TTC549 (cell line): ENCODE data around the gene MFRP.
"Not testable (repeated sequence)": the region's sequence is repeated elsewhere in the genome, so short reads cannot be mapped to it uniquely, and the experiment has no call there.

Experiments used
- FAIRE-seq: peaks from 2 replicates; lab custom pipeline; 2012; peaks lifted over from hg19 to GRCh38; lab: Jason Lieb, UNC

The MFRP gene

DNA sequence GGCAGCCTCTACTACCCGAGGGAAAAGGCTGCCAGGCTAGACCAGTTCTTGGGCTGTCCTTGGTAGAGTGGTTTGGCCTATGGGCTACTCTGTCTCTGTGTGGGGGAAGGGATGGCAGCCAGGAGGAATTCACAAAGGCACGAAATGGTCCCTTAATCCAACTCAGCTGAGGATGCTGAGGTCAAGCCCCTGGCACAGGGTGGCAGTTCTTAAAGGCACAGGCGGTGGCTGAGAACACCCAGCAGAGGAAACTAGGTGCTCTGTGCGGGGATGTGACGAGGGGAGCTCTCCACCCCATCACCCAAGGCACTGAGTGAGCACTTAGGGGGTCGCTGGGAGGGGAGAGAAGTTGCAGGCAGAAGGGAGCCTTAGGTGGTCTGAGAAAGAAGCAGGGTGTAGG is at the start of gene MFRP:
Gene MFRP, minus strand, starts transcription at position 101 of the 400 bp plus-strand sequence. CDS start 192 bp downstream, outside the sequence.
- FAIRE-seq = no peak

DNA sequence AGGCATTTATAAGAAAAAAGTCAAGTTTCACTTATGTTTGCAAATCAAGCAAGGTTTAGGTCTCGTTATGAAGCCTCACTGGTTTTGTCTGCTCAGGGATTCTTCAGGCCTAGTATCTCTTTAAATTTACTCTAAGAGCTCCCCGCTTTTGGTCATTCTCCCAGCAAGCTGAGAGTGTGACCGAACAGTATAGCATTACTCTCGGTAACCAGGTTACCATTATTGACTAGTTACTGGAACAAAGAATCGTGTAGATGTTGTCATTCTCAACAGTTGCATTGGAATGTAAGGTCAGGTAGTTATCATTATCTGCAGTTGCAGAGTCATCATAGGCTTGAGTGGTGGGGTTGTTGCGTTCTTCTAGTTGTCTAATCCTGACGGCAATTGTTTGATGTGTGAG is 44.8 kb upstream of the MFRP start:
- no peak for FAIRE-seq

DNA sequence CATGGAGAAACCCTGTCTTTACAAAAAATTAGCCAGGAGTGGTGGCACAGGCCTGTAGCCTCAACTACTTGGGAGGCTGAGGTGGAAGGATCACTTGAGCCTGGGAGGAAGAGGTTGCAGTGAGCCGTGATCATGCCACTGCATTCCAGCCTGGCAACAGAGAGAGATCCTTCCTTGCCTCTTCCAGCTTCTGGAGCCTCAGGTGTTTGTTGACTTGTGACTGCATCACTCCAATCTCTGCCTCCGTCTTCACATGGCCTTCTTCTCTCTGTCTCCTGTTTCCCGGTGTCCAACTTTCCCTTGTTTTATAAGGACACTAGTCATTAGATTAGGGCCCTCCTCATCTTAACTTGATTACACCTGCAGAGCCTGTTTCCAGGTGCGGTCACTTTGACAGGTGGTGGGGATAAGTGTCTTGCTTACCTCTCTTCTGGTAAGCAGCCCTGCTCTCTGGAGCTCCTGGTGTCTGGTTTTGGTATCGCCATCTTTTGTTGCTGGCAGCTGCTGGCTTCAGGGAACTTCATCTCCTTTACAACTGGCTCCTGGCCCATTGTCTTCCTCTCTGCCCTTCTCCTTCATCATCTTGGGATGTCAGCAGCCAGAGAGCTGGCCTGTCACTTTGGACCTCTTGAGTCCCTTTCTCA is 43.2 kb upstream of the MFRP start:
- FAIRE-seq = no peak

DNA sequence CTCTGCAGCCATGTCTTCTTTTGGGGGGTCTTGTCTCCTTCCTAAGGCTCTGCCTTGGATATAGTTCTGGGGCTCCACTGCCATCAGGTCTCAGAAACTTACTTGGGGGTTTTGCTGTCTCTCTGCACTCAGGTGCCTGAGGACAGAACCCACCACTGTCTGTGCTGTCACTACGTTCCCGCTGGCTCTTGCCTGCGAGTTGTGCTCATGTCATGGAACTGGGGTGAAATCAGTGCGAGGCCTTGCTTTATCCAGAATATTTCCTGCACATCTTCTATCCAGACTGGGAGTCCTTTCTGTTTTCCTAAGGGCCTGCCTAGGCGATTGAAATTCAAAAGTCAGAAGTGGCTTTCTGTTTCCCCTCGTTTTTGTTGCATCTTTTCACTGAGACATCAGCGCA is 41.6 kb upstream of the MFRP start:
- no peak for FAIRE-seq

DNA sequence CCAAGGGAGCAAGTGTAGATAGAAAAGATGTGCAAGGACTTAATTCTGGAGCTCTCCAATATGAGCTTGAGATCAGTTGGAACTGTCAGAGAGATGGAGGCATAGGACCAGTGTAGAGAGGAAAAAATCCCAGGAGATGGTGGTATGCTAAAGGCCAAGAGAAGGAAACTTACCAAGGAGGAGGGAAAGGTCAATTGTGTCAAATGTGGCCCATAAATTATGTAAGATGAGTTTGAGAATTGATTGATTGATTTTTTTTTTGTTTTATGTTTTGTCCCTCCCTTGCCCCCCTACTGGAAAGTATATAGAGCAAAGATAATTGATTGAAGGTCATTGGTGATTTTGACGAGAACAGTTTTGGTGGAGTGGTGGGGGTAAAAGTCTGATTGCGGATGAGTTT is 37.8 kb upstream of the MFRP start:
- no peak for FAIRE-seq

DNA sequence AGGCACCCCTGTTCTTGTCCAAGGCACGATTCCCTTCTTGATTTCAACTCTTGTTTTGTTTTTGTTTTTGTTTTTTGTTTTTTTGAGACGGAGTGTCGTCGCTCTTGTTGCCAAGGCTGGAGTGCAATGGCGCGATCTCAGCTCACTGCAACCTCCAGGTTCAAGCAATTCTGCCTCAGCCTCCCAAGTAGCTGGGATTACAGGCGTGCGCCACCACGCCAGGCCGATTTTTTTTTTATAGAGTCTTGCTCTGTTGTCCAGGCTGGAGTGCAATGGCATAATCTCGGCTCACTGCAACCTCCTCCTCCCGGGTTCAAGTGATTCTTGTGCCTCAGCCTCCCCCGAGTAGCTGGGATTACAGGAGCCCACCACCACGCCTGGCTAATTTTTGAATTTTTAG is 36.0 kb upstream of the MFRP start:
- FAIRE-seq = not testable (repeated sequence)

DNA sequence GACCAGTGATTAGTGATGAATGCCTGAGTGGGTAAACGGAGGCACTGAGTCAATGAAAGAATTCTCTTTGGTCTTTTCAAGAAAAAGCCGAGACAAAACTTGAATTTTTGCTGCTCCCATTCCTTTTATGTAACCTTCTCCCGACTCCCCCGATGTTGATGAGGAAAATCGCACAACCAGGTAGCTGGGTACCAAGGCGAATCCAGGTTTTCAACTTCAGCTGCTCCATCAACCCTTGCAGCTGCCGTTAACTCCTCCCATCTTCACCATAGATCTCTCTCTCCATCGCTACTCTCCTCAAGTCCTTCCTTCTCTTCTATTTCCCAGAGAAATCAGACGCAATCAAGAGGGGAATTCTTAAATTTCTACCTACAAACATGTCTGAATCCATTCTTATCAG is 35.6 kb upstream of the MFRP start:
- FAIRE-seq = no peak

DNA sequence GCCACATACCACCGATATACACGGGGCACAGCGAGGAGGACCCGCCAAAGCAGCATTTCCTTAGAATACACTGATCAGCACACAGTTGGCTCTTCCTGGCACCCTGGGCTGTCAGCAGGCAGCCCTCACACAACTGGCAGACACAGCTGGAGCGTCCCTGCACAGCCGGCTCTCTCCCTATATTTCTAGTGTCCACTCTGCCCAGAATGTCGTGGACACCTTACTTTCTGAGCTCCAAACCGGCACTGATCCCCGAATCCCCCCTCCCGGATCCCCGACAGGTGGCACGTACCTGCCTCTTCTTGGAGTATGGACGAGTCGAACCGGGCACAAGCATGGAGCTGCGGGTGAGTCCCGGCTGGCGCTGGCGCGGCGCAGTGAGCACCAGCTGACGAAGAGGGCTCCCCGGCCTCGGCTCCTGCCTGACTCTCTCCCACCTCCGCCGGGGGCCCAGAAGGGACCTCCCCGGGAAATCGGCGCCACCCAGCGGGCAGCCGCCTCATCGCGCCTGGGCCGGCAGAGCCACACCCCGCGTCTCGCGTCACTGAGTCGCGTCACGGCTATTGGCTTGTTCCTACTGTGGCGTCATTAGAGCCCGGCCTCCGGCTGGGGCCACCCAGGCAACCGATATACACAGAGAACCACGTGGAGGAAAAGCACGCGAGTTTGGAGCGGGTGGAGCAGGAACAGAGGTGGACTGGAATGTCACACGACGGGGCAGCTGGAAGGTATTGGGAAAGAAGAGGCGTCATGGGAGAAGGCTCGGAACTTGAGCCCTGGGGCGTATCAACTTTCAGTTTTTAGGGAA is 34.9 kb upstream of the MFRP start, which contains the start of gene USP2:
Gene USP2, minus strand, starts transcription at position 510 of the 808 bp plus-strand sequence. CDS start 8,210 bp downstream, outside the sequence.
- peak; percentile 77 for FAIRE-seq

DNA sequence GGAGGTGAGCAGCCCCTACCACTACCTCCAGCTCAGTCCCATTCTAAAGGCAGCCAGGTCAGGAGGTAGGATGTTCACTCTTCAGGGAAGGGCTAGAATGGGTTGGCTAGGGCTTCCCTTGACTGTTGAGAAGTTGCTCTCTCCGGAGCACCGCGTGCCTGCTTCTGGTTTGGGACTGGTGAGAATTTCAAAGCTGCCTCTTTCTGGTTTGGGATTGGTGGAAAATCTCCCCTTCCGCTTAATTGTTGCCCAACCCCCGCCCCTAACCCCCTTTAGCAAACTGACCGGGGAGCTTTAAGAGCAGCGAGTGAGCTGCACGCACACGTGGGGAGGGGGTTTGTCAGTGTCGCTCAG is 34.3 kb upstream of the MFRP start:
- FAIRE-seq = no peak

DNA sequence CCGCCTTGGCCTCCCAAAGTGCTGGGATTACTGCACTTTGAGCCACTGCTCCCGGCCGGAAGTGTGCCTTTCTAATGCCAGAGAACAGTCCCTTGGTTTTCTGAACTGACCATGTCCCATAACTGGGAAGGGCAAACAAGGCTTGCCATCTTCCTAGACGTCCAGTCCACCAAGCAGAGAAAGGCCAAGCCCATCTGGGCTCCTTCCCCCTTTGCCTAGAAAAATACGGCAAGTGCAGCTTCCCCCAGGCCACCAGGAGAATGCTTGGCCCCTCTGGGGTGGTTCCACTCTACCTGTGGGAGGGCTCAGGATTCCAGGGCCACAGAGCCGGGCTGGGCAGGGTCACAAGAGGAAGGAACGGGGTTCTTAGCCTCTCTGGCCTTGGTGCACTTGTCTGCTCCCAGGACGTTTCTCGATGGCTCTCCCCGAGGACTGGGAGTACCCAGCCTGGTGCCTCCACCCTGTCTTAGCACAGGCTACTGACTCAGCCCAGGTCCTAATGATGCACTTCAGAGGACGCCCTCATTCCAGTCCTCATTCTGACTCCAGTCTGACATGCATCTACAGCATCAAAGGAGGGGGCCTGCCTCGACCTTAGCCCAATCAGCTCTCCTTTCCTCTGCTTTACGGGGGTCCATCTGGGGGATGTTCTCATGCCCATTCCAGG is 33.8 kb upstream of the MFRP start:
- no peak for FAIRE-seq

DNA sequence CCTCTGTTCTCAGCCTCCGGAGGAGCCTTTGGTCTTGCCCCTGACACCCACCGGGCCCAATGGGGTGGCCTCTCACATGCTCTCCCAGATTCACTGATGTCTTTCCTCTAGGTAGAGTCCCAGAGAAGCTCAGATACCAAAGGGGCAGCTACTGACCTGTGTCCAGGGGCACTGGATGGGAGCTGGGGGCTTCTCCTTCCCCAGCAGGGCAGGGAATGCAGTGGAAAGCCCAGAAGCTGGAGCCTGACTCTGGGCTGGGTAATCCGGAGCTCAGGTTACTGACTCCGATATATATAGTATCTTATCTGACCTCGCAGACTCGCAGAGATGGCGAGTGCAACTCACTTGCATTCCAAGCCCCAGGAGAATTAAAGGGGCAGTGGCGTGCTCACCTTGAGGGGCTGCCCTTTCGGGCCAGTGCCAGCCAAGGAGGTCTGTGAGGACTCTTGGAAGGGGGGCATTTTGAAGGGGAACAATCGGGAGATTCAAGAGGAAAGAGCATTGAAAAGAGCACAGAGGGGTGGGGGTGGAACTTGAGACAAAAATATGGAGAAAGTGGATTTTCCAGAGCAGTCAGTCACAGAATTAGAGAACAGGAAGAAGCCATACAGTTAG is 32.5 kb upstream of the MFRP start:
- FAIRE-seq = no peak

DNA sequence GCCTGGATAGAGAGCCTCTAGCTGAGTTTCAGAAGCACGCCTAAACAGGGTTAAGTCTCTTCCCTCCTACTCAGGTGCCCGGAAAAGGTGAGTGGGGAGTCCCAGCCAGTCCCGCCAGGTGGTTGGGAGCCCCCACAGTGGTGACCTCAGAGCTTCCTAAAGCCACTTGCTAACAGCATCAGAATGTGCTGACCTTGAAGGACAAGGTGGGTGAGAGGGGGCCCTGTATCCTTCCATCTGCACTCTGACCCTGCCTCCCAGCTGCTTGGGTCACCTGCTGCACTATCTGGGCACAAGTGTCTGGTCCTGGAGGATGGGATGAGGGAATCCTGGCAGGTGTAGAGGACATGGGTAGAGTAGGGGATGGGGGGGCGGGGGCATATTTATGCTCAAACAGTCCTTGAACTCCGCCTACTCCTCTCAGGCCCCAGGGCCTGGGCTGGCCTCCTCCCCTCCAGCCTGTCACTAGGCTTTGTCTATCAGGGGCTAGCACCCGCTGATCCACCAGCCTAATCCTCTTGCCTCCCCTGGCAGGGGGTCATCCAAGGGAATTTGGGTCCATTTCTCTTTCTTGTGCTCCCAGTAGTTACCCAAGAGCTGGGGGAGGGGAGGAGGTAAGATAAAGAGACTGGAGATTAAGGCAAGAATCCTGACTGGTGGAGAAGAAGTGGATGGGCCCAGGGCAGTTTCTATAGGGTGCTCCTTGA is 31.6 kb upstream of the MFRP start:
- FAIRE-seq = no peak

DNA sequence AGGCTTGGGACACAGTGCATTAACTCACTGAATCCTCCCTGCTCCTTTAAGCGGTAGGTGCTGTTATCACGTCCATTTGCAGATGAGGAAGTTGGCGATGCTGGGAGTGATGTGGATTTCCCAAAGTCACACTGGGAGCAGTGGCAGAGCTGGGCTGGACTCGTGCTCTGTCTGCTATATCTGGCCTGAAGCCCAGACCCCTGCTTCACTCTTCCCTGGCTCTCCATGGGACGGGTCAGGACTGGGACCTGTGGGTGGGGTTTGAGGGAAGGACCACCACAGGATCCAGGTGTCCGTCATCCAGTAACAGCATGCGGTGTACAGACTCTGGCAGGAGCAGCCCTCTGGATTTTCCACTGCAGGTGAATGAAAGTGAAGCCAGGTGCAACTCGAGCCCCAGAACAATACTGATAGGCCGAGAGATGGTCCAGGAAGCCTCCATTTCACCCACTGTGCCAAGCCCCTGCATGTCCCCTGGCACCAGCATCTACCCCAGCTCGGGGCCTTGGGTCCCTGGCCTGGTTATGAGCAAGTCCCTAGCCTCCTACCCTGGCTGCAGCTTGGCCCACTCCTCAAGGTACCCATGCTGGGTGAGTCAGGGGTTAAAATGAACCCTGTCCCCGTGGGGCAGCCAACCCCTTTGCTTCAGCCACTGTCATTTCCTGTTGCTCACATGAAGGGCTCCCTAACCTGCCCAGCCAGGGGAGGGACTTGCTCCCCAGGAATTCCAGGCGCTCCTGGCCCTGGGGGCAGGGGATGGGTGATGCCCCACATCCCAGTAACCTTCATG is 30.8 kb upstream of the MFRP start:
- no peak for FAIRE-seq

DNA sequence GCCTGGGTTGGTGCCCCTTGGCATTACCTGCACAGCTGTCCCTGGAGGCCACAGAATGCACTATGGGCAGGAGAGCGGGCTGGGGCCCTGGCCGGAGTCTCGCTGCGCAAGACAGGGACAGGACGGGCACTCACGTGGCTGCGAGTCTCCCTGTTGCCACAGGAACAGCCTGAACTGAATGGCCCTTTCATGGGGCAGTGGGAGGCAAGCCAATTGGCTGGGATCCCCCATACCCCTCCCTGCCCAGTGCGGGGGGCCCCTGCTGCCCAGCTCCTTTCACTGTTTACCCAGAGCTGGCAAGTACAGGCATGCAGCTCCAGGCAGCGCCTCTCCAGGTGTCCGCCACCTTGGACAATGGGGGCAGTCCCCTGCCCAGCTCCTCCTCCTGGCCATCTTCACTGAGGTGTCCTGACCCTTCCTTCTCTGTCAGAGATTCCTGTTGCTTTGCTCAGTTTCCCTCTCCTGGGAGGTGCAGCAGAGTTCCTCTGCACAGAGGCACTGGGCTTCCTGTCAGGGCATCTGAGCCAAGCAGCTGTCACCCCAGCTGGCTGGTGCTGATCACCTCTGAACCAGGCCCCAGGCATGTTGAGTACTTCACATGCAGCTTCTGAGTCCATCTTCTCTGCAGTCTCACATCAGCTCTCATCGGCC is 29.8 kb upstream of the MFRP start:
- no peak for FAIRE-seq

DNA sequence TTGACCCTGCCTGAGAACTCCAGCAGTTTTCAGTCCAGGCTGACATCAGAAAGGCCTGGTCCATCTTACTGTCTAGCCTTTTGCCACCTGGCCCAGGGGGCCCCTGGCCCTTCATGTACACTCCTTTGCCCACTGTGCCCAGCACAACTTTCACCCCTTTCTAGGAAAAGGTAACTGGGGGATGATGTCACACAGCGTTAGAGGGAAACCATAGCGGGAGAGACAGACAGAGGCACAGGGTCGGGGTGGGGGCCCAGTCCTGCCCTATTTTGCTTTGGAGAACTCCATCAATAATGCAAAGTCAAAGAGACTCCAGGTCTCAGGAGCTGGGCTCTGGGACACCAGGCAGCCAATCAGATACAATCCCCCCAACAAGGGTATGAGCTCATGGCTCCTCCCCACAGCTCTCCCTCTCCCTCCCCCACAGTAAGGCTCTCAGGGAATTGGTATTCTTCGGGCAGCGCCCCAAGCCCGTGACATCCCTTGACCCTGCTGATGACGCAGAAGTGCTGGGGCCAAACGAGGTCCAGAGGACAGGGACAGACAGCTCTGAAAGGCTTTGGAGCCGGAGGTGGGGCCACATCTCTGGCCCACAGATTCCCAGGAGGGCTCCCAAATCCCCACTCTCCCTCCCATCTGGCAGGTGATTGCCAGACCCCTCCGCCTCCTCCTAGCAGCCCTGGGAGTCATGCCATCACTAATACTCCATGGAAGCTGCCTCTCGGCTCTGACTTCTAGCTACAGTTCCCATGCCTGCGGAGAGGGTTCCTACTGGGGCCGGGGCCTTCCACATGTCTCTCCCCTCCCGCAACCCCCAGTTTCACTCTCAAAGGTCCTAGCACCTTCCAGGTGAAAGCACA is 29.1 kb upstream of the MFRP start:
- FAIRE-seq = no peak

DNA sequence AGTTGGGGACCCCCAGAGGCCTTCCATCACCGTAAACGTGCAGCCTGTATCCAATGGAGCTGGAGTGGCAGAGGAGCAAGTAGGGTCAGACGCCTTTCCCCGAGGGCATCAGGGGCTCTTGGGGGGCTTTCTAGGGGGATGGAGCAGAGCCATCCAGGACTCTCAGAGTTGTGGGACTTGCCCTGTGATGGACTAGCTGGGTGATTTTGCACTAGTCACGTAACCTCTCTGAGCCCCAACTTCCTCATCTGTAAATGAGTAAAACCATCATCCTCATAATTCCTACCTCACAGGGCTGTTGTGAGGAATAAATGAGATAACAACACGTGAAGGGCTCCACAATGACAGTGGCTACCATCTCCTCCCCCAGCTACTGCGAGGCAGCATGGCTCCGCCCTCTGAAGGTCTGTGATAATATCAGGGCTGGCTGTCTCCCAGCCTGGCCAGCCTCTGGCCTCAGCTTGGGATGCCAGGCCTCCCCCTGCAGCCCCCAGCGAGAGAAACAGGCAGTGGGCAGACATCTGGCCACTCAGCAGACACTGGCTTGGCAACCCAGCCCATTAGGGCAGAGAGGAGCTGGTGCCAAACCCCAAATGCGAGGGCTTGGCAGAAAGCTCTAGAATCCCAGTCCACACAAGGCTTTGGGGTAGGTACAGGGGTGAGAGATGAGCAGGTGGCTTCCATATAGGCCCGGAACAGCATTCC is 28.3 kb upstream of the MFRP start:
- no peak for FAIRE-seq

DNA sequence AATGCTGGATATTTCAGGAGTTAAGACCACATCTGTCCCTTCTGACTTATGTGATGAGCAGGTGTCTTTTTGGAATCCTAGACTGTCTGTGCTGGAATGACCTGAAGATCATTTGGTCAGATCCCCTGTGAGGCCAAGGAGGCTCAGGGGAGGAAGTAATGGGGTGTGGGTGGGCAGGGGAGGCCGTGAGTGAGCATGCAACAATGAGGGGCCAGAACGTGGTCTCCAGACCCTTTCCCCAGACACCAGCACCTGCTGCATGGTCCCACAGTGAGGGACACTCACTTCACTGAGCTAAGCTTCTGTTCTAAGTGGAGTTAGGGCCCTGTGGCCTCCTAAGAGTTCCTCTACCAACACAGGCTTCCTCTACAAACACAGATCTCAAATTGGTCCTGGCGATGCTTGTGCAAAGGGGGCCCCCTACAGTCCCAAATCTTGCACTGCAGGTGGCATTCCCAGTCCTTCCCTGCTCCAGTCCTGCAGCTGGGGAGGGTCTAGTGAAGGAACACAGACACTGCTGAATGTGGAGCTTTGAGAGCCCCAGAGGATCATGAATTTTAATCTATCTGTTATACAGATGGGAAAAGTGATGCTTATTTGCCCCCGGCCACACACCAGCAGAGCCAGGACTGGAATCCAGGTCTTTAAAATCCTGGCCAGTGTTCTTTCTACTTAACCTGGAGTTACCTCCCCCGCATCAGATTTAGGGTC is 27.6 kb upstream of the MFRP start:
- peak; percentile 72 for FAIRE-seq

DNA sequence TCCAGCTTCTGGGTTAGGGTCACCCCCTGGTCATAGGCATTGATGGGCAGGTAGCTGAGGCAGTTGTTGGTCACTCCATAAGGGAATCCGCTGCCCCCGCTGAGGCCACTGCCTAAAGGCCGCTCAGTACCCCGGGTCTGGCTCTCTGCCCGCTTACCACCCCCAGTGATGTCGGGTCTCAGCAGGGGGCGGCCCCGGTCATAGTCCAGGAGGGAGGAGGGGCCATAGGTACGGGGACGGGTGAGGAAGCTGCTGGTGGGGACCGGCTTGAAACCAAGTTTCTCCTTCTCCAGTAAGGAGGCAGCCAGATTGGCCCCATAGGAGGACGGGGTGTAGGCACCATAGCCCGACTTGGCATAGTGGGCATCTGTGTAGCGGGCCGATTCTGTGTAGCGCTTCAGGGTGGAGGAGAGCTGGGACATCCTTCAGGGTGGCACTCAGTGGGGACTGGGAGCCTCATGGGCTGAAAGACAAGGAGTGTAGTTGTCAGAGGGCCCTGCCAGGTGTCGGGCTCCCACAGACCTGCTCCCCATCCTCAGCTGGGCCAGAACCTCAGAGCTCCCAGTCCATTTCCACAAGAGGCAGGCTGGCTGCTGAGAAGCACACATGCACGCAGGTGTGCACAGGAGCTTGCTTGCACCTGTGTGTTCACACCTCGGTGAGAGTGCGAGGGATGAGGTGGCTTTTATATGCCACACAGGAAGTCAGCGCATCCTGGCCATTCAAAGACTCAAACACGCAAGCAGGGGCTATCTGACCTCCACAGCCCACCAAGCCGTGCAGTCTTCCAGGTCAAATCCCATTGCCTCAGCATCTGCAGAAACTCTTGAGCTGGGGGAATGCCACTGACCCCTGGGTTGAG is 26.8 kb upstream of the MFRP start:
- FAIRE-seq = no peak
